ENCODE measurements around the gene PRKN. TPM values are rescaled to one million over a fixed set of nuclear protein-coding genes. Genes with fewer than 3 reads are reported as not detected.

Gene PRKN
- total RNA-seq, 2 donors from 2014 or later = 8.3 to 8.4 TPM

DNA sequence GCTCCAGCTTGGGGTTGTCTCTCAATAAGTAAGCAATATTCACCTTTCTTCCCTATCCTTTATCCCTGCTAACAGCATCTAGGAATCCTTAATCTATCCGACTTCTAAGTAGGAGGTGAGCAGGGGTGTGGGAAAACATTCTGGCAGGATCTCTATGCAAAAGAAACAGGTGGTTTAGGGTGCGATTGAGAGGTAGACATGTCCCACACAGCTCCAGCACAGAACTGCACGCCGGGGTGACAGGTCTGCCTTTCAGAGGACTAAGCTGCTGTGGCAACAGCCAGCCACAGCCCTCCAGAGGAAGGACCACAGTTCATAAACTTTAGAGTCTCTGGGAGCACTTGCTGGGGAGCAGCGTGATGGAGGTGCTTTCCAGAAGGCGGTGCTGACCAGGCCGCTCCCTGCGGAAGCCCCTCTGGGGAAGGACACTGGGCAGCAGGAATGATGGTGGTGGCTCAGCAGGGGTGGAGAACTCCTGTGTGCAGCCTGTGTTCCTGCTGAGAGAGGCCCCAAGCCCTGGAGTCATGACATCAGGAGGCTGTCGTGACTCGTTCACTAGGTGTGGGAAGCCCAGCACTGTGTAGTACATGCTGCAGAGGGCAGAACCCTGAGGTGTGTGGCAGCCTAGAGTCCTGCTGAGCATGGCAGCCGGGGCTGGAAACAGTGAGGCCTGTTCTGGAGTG is 509.6 kb downstream of the PRKN start:
- Mint-ChIP-seq H3K27ac (no peak overlapping the region), H3K4me1 (no peaks in the 10 kb centered on the region), H3K36me3 (ENCODE audit: low read depth) (no peaks in the 10 kb centered on the region), H3K27me3 (no peaks in the 10 kb centered on the region), H3K4me3 (no peak overlapping the region)
- no peaks in the 10 kb centered on the region for H3K9me3 ChIP-seq (ENCODE audit: control insufficient read depth, low read length, poor library complexity, severe bottlenecking)
- DNase-seq (no peak), ATAC-seq (no peak)

DNA sequence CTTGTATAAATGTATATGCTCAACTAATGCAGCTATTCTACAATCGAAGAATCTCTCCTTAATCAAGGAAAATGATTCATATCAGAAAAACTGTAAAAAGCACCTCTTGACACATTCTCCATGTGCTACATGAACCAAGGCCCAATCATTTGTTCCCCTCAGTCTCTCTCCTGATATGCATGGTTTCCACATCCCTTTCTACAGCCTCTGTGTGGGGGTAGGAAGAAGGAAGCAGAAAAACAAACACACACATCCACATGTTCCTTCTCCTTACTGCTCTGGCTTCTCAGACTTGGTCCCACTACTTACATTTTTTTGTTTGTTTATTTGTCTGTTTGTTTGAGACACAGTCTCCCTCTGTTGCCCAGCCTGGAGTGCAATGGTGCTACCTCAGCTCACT is 510.5 kb downstream of the PRKN start:
- no peak for DNase-seq
- Mint-ChIP-seq H3K4me3 (no peak overlapping the region), H3K27ac (no peak overlapping the region), H3K27me3 (no peaks in the 10 kb centered on the region), H3K36me3 (ENCODE audit: low read depth) (no peaks in the 10 kb centered on the region), H3K4me1 (no peaks in the 10 kb centered on the region)
- no peaks in the 10 kb centered on the region for H3K9me3 ChIP-seq (ENCODE audit: control insufficient read depth, low read length, poor library complexity, severe bottlenecking)
- ATAC-seq = no peak

DNA sequence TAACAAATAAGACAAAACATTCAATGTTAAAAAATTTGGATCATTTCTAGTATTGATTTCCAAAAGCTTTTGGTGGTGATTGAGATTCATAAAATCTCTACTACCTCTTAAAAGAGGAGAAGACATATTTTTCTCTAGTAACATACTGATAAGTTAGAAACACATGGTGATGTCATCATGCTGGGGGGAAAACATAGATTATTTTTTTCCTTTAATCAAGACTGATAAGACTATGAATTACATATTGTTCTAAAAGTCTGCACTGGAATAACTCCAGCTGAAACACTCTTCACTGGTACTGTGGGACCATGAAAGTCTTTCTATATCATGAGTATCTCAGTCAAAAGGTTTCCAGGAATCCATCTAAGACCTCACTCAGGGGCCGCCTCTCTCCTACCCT is 515.8 kb downstream of the PRKN start:
- H3K9me3 ChIP-seq (ENCODE audit: control insufficient read depth, low read length, poor library complexity, severe bottlenecking) = no peaks in the 10 kb centered on the region
- Mint-ChIP-seq H3K4me3 (no peak overlapping the region), H3K27me3 (no peaks in the 10 kb centered on the region), H3K27ac (no peak overlapping the region), H3K4me1 (no peaks in the 10 kb centered on the region), H3K36me3 (ENCODE audit: low read depth) (peaks cover 3% of the 10 kb centered on the region)
- DNase-seq (no peak), ATAC-seq (no peak)

DNA sequence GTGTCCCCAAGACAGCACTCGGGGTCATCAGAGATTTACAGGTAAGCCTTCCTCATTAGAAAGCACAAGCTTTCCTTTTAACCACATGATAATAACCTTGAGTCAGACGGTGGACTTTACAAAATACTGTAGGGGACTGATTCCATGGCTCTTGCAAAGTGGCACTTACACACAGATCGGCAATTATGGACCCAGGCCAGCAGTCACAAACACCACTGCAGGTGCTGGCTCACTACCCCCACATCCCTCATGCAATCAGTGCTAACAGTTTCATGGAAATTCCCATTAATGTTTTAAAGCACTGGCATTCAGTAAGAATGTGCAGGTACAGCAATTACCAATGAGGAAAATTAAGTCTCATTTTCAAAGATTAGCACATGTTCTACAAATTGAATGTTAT is 516.5 kb downstream of the PRKN start:
- no peak for ATAC-seq

DNA sequence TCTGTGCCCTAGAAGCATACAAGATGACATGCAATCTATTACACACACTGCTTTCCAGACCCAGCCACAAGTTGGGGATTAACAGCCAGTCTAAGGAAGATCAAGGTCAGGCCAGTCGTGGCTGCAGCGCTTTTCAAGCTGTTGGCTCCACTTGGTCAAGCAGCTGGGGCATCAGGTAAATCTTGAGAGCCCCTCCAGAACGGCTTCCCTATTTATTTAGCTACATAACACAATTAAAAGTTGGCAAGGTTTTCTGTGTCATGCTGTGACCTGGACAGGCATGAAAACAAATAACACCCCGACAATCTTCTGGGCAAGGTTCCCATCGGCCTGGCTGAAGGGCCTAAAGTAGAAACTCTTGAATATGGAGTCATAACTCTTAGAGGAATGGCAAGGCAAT is 524.3 kb downstream of the PRKN start:
- no peaks in the 10 kb centered on the region for H3K9me3 ChIP-seq (ENCODE audit: control insufficient read depth, low read length, poor library complexity, severe bottlenecking)
- Mint-ChIP-seq H3K4me1 (no peaks in the 10 kb centered on the region), H3K4me3 (no peak overlapping the region), H3K36me3 (ENCODE audit: low read depth) (no peaks in the 10 kb centered on the region), H3K27ac (no peak overlapping the region), H3K27me3 (no peaks in the 10 kb centered on the region)
- DNase-seq = no peak
- no peak for ATAC-seq

More for the DNA sequence above, 516.5 kb downstream of the PRKN start:
- Mint-ChIP-seq H3K27ac (no peak overlapping the region), H3K4me1 (no peaks in the 10 kb centered on the region), H3K36me3 (ENCODE audit: low read depth) (peaks cover 3% of the 10 kb centered on the region), H3K27me3 (no peaks in the 10 kb centered on the region), H3K4me3 (no peak overlapping the region)
- no peak for DNase-seq
- no peaks in the 10 kb centered on the region for H3K9me3 ChIP-seq (ENCODE audit: control insufficient read depth, low read length, poor library complexity, severe bottlenecking)

DNA sequence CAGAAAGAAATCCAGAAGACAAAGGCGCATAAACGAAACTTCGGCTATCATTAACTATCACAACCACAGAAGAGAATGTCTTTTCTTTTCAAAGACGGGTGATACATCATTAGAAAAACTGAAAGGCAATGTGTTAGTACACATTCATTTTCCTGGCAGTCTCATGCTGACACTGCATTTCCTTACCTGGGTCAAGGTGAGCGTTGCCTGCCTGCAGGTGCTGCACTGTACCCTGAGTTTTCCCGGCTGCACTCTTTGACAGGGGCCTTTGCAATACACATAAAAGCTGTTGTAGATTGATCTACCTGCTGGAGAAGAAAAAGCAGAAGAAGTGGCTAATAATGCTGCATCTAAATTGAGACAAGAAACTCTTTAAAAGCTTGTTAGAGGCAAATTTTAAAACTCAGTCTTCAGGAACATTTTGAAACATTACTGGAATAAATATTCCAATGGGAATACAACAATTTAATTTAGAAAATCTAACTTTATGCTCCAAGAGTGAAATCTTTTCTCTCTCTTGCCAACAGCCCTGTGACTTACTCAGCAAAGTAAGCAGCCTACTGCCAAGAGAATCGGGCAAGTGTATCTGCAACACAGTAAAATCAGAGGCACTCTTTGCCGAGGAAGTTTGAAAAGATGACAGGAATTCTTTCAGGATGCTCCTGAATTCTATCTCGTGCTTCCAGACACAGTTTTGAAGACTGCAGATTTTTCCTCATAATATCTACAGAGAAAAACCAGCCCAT is 526.4 kb downstream of the PRKN start:
- no peak overlapping the region for H3K27ac Mint-ChIP-seq
- H3K4me3 Mint-ChIP-seq = no peak overlapping the region
- H3K27me3 Mint-ChIP-seq = no peaks in the 10 kb centered on the region
- no peak for ATAC-seq
- H3K36me3 Mint-ChIP-seq (ENCODE audit: low read depth) = no peaks in the 10 kb centered on the region
- H3K4me1 Mint-ChIP-seq = no peaks in the 10 kb centered on the region
- no peaks in the 10 kb centered on the region for H3K9me3 ChIP-seq (ENCODE audit: control insufficient read depth, low read length, poor library complexity, severe bottlenecking)
- no peak for DNase-seq

DNA sequence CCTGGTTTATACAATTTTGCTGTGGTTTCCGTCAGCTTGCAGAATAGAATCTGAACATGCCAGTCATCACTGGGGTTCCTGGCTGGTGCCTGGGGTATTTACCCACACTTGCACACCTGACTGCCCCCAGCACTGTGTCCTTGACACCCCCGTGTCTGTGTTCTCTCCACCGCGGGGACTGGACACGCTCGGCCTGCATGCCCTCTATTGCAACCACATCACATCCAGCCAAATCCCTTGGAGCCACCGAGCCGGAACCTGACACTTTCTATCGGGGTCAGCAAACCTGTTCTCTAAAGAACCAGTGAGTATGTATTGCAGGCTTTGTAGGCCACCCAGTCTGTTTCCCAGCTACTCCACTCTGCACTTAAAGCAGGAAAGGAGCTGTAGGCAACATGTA is 527.5 kb downstream of the PRKN start:
- H3K27me3 Mint-ChIP-seq = no peaks in the 10 kb centered on the region
- no peak overlapping the region for H3K27ac Mint-ChIP-seq
- H3K9me3 ChIP-seq (ENCODE audit: control insufficient read depth, low read length, poor library complexity, severe bottlenecking) = no peaks in the 10 kb centered on the region
- ATAC-seq (no peak), DNase-seq (no peak)
- no peaks in the 10 kb centered on the region for H3K36me3 Mint-ChIP-seq (ENCODE audit: low read depth)
- no peak overlapping the region for H3K4me3 Mint-ChIP-seq
- H3K4me1 Mint-ChIP-seq = no peaks in the 10 kb centered on the region

DNA sequence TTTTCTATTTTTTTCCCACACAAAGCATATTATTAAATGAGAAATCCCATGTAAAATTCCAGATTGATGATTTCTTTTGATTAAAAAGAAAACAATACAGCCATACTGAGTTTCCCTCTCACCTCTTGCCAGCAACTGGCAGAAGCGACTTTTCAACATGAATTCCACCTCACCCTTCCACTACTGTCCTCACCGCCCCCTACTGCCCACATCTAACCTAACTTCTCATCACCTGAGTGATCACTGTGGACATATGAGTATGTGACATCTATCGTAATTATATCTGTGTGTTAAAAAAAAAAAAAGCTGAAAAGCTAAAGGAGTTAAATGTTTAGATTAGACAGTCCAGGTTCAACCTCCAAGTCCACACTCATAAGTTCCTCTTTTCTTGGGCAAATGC is 528.6 kb downstream of the PRKN start:
- Mint-ChIP-seq H3K36me3 (ENCODE audit: low read depth) (no peaks in the 10 kb centered on the region), H3K4me3 (no peak overlapping the region), H3K4me1 (no peaks in the 10 kb centered on the region), H3K27ac (no peak overlapping the region), H3K27me3 (no peaks in the 10 kb centered on the region)
- no peak for DNase-seq
- no peak for ATAC-seq
- H3K9me3 ChIP-seq (ENCODE audit: control insufficient read depth, low read length, poor library complexity, severe bottlenecking) = no peaks in the 10 kb centered on the region

DNA sequence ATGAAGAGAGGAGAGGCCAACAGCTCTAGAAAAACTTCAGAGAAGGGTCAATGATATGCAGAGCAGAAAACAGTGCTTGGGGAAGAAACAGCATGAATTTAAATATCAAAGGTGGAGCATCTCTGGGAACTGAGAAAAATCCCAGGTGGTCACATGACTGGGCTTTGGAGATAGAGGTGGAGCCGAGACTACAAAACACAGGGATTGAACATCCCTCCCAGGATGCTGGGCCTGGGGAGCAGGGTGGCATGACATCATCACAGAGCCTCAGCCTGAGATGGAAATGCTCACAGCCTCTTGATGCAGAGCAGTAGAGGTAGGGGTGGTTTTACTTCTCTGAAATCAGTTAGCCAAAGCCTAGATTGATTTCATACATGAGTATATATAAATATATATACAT is 529.5 kb downstream of the PRKN start:
- ATAC-seq = no peak
- no peak for DNase-seq

DNA sequence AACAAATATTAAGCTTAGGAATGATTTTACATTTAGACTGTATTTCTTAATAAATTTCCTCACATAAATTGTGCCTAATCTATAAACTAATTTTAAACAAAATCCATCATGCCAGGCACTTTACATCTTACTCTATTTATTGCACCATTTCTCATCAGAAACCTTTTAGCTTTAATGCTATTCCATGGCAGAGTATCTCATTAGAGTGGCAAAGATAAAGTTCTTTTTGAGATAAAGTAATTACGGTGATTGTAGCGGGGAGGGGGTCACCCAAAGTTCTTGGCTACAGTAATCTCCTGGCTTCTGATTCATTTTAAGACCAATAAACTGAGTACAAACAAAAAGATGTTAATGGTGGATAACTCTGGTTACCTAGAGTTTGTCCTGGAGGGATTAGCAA is 532.1 kb downstream of the PRKN start:
- ATAC-seq = no peak
- Mint-ChIP-seq H3K4me3 (no peak overlapping the region), H3K4me1 (no peaks in the 10 kb centered on the region), H3K36me3 (ENCODE audit: low read depth) (no peaks in the 10 kb centered on the region), H3K27ac (no peak overlapping the region), H3K27me3 (no peaks in the 10 kb centered on the region)
- DNase-seq = no peak
- H3K9me3 ChIP-seq (ENCODE audit: control insufficient read depth, low read length, poor library complexity, severe bottlenecking) = no peaks in the 10 kb centered on the region

More for the DNA sequence above, 529.5 kb downstream of the PRKN start:
- Mint-ChIP-seq H3K4me3 (no peak overlapping the region), H3K27ac (no peak overlapping the region), H3K4me1 (no peaks in the 10 kb centered on the region), H3K27me3 (no peaks in the 10 kb centered on the region), H3K36me3 (ENCODE audit: low read depth) (no peaks in the 10 kb centered on the region)
- H3K9me3 ChIP-seq (ENCODE audit: control insufficient read depth, low read length, poor library complexity, severe bottlenecking) = no peaks in the 10 kb centered on the region

DNA sequence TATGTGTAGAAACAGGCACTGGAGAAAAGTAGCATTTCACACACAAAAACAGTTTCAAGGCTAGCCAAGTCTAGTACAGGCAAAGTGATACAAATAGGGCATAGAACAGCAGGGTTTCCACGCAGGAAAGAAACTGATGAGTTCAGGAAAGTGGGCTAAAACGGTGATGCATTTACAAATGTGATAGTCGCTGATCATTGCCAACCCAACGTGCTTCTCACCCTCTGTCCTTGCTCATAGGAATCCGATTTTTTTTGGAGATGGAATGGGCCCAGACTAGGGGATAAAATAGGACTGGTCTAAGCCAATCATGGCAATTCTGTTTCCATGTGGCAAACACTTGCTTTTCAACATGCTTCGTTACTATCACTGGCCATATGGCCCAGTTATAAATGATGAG is 536.6 kb downstream of the PRKN start:
- Mint-ChIP-seq H3K36me3 (ENCODE audit: low read depth) (no peaks in the 10 kb centered on the region), H3K27ac (no peak overlapping the region), H3K4me3 (no peak overlapping the region), H3K27me3 (no peaks in the 10 kb centered on the region), H3K4me1 (no peaks in the 10 kb centered on the region)
- no peaks in the 10 kb centered on the region for H3K9me3 ChIP-seq (ENCODE audit: control insufficient read depth, low read length, poor library complexity, severe bottlenecking)
- no peak for ATAC-seq
- no peak for DNase-seq

DNA sequence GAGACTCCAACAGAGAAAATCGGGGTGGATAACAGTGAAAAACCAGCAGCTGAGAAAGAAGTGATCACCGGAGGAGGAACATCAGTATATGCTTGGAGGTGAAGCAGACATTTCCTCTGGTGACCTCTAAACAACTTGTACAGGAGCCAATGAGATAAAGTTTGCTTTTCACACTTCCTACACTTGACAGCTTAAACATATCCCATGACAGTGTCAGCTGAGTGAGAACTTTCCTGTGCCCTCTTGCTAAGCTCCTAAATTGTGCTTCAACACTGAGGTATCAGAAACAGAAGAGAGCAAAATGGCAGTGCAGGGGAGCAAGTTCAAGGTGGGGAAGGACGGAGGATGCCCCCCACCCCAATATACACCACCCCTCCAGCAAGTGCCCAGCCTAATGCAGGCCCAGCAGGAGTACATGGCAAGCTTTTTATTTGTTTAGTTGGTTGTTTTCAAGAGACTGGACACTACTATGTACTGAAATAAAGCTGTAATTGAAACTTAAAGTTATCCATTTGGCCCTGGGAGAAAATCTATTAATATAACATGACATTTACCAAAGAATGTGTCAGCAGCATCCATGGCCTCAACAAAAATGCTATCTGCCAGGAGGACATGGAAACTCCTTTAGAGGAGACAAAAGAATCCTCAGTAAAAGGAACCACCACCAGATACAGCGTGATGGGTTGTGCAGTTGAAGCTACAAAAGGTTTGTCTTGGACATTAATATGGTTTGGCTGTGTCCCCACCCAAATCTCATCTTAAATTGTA is 540.2 kb downstream of the PRKN start:
- Mint-ChIP-seq H3K4me3 (no peak overlapping the region), H3K4me1 (no peaks in the 10 kb centered on the region), H3K36me3 (ENCODE audit: low read depth) (no peaks in the 10 kb centered on the region), H3K27ac (no peak overlapping the region), H3K27me3 (no peaks in the 10 kb centered on the region)
- ATAC-seq = no peak
- DNase-seq = no peak
- no peaks in the 10 kb centered on the region for H3K9me3 ChIP-seq (ENCODE audit: control insufficient read depth, low read length, poor library complexity, severe bottlenecking)

DNA sequence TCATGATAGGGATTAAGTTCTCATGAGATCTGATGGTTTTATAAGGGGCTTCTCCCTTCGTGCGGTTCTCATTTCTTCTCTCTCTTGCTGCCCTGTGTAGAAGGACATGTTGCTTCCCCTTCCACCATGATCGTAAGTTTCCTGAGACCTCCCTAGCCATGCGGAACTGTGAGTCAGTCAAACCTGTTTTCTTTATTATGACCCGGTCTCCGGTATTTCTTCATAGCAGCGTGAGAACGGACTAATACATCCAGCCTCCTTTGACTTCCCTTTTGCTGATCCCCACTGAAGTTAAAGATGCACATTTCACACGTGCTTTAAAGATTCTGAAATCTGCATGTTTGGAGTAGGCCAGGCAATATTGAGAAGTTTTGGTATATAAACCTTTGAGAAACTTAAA is 543.1 kb downstream of the PRKN start:
- no peaks in the 10 kb centered on the region for H3K36me3 Mint-ChIP-seq (ENCODE audit: low read depth)
- H3K4me1 Mint-ChIP-seq = no peaks in the 10 kb centered on the region
- H3K27ac Mint-ChIP-seq = no peak overlapping the region
- ATAC-seq (no peak), DNase-seq (no peak)
- no peaks in the 10 kb centered on the region for H3K27me3 Mint-ChIP-seq
- H3K4me3 Mint-ChIP-seq = no peak overlapping the region
- H3K9me3 ChIP-seq (ENCODE audit: control insufficient read depth, low read length, poor library complexity, severe bottlenecking) = no peaks in the 10 kb centered on the region

Data from T-helper 17 cell (primary cell).